HG03139 (cell line): Measurements from ENCODE around the gene CIC.
"Not testable (repeated sequence)": the region's sequence is repeated elsewhere in the genome, so short reads cannot be mapped to it uniquely, and the experiment has no call there.

Experiments used
- ATAC-seq: cut with Tn5 transposase; IDR thresholded peaks from one replicate; pipeline ENCODE4 v1.9.1; 2021; ENCODE audit not compliant: unreplicated experiment

CIC gene

DNA sequence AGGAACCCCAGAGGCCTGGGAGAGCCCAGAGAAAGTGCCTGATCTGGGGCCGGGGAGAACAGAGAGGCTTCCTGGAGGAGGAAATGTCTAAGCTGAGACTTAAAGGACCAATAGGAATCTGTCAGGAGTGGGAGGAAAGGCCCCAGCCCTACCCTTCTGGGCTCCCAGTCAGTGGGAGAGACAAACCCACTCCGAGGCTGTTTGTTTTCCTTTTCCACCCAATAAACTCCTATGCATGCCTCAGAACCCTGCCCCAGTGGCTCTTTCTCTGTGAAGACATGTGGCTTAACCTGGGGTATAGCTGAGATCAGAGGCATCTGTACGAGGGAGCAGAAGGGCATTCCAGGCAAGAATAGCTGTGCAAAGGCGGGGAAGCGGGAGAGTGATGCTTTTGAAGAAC is 58.3 kb downstream of the CIC start:
- no peak for ATAC-seq

GRCh38 chr19:42328106-42328505 is 59.1 kb downstream of the CIC start:
- no peak for ATAC-seq

GRCh38 chr19:42328854-42329253 is 59.8 kb downstream of the CIC start:
- ATAC-seq: no peak

GRCh38 chr19:42330241-42330711 is 61.2 kb downstream of the CIC start:
- no peak for ATAC-seq

DNA sequence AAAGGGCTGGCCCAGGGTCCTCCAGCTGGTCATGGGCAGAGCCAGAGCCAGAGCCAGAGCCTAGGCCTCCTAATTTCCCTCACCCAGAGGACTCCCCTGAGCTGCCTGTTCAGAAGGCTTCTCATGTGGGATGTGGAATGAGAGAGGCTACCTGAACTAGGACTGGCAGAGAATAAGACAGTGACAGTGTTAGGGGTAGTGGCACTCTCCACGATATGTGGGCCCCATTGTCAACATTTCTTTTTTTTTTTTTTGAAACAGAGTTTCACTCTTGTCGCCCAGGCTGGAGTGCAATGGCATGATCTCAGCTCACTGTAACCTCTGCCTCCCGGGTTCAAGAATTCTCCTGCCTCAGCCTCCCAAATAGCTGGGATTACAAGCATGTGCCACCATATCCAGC is 62.3 kb downstream of the CIC start:
- not testable (repeated sequence) for ATAC-seq

DNA sequence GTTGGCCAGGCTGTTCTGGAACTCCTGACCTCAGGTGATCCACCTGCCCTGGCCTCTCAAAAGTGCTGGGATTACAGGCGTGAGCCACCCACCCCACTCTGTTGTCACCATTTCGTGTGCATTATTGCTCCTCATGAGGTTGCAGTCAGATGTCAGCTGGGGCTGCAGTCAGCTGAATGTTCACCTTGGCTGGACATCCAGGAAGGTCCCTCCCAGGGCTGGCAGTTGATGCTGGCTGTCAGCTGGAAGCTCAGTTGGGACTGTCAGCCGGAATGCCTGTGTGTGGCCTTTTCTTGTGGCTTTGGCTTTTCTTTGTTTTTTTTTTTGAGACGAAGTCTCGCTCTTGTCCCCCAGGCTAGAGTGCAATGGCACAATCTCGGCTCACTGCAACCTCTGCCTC is 63.0 kb downstream of the CIC start:
- ATAC-seq: no peak

GRCh38 chr19:42333018-42333417 is 64.0 kb downstream of the CIC start:
- ATAC-seq: no peak

DNA sequence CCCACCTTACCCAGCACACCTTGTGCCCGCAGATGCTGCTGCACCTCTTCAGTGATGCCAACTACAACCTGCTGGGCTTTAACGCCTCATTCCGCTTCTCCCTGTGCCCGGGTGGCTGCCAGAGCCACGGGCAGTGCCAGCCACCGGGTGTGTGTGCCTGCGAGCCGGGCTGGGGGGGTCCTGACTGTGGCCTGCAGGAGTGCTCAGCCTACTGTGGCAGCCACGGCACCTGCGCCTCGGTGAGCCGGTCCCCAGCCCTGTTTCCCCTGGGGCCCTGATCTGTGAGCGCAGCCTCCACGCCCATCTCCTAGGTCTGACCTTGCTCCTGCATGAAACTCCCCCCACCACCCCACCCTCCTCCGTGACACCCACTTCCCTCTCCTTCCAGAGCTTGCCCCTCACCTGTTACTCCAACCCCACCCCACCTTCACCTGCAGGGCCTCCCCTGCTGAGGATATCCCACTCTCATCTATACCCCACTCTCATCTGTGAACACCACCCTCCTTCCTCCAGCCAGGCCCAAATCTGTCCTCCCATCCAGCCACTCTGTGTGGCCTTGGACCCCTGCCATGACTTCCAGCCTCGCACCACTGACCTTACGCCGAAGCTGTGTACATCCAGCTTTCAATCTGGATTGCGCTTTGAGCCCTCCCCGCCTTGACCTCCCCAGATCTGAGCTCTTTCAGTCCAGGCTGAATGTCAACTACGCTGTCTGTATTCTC is 65.1 kb downstream of the CIC start:
- no peak for ATAC-seq

DNA sequence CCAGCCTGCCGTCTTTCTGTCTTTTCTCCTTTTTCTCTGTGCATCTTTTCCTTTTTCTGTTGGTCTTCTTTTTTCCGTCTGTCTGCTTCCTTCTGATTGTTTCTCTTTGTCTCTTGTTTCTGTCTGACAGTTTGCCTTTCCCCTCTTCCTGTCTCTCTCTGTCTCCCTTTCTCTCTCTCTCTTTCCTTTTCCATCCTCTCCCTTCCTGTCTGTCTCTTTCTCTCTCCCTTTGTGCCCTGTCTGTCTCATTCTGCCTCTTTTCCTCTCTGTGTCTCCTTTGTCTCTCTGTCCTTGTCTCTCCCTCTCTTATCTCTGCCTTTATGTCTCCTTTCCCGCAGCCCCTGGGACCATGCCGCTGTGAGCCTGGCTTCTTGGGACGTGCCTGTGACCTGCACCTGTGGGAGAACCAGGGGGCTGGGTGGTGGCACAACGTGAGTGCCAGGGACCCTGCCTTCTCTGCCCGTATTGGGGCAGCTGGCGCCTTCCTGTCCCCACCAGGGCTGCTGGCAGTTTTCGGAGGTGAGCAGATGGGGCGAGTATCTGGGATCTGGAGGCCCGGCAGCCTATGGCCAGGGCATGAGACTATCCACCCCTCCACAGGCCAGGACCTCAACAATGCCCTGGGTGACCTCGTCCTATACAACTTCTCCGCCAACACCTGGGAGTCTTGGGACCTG is 65.8 kb downstream of the CIC start:
- no peak for ATAC-seq

DNA sequence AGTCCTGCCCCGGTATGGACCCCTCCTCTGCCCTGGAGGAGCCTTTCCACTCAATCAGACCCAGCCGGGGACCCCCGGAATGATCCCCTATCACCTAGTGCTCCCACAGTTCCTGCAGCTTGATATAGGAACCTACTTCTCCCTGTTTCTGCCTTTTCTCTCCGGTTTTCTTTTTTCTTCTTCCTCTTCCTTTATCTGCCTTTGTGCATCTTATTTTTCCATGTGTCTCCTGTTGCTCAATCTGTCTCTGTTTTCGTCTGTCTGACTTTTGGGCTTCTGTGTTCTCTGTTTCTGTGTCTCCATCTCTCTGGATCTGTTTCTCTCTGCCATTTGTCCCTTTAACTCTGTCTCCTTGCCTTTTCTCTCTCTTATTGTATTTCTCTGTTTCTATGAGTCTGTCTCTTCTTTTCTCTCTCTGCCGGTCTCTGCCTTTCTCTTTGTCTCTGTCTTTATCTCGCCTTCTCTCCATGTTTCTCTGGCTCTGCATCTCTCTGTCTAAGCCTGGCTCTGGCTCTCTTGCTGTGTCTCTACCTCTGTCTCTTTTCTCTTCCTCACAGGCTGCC is 66.4 kb downstream of the CIC start:
- no peak for ATAC-seq

GRCh38 chr19:42335971-42336370 is 66.9 kb downstream of the CIC start:
- no peak for ATAC-seq

DNA sequence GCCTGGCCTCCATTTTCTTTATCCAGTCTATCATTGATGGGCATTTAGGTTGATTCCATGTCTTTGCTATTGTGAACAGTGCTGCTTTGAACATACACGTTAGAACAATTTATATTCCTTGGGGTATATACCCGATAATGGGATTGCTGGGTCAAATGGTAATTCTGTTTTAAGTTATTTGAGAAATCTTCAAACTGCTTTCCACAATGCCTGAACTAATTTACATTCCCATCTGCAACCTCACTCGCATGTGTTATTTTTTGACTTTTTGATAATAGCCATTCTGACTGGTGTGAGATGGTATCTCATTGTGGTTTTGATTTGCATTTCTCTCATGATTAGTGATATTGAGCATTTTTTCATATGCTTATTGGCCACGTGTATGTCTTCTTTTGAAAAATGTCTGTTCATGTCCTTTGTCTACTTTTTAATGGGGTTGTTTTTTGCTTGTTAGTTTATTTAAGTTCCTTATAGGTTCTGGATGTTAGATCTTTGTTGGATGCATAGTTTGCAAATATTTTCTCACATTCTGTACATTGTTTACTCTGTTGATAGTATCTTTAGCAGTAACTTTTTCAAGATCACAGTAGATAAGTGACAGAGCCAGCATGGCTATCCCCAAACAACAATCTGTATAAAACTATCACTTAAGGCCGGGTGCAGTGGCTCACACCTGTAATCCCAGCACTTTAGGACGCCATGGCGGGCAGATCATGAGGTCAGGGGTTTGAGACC is 70.2 kb downstream of the CIC start:
- ATAC-seq: not testable (repeated sequence)

GRCh38 chr19:42339922-42340321 is 70.9 kb downstream of the CIC start:
- not testable (repeated sequence) for ATAC-seq

- no peak for ATAC-seq
These were observed 74.5 kb downstream of the CIC start for GRCh38 chr19:42343344-42344110.

- no peak for ATAC-seq
These were observed 75.4 kb downstream of the CIC start for GRCh38 chr19:42344336-42344893.
